GM19035 (cell line): ENCODE results near the gene SFSWAP.

ENCODE experiments used
- ATAC-seq: cut with Tn5 transposase; IDR thresholded peaks from one replicate; pipeline ENCODE4 v1.9.1; 2021; ENCODE audit not compliant: unreplicated experiment

Gene SFSWAP

DNA sequence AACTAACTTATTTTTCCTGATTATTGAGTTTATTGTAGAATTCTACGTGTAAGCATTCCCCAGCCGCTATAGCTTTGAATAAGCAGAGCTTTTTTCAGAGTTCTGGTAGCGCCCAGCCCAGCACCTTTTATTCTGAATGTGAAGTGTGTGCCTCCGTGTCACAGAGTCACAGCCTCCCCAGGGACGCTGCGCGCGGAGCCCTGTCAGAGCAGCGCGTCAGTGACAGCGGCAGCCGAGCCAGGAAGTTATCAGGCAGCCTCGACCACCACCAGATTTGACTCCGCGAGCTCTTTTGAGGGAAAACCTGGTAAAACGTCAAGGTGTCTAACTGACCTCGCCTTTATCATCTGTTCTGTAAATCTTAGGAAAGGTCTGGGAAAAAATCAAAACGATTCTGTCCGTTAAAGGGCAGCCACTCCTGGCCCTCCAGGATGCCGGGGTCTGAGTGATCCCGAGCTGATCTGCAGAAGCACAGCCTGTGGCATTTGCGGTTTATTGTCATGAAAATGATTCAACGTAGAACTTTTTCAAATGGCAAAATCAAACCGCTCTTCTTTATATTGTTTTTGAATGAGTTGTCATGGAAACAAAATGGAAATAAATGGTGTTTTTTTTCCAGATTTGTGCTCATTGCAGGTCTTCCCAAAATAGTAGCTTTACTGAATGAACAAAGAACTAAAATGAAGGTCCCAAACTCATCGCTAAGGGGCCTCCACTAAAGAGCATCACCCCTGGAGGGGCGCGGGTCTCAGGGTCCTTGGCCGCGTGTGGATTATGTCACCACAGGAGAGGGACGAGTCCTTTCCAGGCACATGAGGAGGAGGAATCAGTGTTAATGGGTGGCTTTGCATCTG, 74.2 kb downstream of the SFSWAP start:
- no peak for ATAC-seq

DNA sequence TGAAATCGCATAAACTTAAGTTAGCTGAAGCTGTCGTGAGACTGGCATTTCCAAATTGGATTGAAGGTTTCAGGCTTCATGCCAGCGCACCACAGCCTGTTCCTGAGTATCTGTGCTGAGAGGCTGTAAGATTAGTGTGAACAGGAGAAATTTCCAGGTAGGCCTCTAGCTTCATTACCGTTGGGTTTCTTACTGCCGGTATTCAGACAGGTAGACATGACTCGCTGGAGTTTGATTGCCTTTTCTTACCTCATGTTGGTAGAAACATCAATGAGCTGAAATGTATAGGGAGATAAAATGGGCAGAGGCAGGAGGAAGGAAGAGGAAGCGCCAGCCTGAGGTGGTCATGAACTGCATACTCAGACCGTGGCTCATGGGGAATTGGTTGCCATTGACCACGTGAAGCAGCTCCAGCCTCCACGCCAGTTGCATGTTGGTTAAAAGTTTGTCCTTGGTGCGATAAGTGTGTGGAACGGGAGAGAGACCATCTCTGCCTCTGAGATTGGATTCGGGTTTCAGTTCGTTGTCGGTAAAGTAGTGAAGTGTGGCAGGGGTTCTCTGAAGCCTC, 75.0 kb downstream of the SFSWAP start:
- no peak for ATAC-seq

DNA sequence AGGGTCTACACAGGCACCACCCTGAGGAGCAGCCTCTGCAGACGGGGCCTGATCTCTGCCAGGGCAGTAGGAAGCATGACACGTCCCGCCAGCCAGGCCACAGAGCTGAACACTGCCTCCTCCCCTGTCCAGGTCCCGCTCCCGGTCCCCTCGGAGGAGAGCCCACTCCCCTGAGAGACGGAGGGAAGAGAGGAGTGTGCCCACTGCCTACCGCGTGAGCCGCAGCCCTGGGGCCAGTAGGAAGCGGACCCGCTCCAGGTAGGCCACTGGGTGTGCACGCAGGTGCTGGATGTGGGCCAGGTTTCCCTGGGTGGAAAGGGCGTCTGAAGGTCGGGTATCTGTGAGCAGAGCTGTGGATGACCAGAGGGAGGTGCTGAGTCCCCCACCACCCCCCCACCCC, 75.4 kb downstream of the SFSWAP start:
- ATAC-seq = no peak

DNA sequence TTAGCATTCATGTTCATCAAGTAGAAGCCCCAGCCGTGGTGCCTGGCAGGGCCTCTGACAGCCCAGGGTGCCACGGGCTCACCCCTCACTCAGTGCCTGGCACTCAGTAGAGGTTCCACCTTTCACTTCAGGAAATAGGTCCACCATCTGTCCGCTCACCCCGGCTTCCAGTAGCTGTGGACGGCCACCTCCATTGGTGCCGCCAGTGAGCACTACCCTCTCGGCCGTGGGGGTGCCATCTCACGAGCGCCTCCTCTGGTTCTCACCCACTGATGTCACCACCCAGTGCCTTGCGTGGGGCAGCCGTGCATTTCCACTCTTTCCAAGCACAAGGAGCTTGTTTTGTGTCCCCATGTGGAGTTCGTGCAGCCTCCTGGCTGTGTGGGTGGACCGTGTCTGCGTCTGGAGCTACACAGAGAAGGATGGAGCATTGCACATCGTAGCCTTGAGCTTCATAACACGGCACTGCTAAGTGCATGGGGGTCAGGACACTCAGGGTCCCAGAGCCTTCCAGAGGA, 76.3 kb downstream of the SFSWAP start:
- no peak for ATAC-seq

DNA sequence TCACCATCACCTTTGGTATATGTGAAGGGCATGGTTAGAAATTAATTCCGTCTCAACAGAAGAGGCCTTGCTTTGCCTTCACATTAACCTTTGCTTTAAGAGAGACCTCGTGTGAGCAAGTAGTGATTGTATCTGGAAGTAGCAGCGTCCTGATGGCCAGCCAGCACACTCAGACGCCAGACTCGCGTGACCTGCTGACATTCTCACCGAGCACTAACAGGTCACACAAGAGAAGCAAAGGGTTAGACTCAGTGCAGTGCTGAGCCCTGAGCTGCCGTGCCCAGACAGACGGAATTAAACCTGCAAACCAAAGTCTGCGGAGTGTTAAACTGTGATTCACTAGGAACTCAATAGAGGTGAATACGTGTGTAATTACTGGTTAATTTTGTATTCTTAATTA, 77.2 kb downstream of the SFSWAP start:
- ATAC-seq = no peak

DNA sequence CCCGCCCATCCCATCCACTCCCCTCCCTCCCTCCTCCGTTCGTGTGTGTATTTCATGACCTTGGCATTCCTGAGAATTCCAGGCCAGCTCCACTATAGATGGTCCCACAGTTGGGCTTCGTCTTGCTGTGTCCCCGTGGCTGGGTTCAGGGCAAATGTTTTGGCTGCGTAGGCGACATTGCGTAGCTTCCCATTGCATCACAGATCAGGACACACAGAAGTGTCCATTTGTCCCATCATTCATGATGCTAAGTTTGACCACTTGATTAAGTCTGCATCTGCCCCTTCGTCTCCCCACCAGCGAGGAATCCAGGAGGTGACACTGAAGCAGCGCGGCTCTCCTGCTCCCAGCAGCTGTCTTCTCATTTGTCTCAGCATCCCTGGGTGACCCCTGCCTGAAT, 78.7 kb downstream of the SFSWAP start:
- no peak for ATAC-seq

DNA sequence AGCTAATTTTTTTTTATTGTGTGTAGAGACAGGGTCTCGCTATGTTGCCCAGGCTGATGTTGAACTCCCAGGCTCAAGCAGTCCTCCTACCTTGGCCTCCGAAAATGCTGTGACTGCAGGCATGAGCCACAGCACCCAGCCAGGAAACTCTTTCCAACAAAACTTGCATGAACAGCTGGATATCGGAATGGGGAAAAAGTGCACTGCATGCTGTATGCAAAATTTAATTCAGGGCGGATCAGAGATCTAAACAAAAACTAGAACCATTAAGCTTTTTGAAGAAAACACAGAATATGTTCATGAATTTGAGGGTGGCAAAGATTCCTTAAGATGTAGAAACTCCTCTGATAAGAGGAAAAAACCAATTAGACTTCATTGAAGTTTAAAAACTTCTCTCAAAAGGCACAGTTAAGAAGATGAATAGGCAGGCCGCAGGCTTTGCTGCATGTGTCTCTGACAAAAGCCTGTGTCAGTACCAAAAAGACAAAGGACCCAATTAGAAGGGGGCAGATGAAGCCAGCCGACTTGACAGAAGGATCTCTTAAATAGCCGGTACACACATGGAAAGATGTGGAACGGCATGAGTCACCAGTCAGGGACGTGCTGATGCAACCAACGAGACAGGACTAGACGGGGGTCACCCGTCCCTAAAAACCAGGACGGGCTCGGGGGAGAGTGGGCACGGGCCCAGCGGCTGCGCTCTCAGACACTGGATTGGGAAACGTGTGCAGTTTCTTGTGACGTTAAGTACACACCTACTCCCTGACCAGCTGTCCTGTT, 82.5 kb downstream of the SFSWAP start:
- ATAC-seq = no peak

DNA sequence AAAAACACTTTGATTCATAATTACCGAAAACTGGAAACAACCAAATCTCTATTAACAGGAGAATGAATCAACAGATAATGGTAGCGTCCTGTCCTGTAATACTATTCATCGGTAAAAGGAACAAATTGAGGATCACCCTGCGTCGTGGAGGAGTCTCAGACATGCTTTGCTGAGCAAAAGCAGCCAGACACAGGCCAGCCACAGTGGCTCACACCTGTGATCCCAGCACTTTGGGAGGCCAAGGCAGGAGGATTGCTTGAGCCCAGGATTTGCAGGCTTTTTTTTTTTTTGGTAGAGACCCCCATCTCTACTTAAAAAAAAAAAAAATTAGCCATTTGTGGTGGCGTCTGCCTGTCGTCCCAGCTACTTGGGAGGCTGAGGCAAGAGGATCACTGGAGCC, 83.2 kb downstream of the SFSWAP start:
- ATAC-seq = no peak

DNA sequence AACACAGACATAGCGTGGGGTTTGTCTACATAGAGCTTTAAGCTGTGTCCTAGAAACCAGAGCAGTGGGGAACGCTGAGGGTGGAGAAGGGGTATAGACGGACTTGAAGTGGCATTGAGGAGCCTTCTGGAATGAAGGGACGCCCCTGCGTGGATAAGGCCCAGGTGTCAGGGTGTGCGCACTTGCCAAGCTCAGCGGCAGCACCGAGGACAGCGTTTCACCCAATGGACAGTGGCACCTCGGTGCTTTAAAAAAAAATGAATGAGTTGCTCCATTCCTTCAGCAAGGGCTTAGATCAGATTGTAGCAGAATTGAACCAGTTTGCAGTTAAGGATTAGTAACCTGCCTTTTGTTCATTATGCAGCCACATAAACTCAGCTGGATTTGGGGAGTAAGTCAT, 83.7 kb downstream of the SFSWAP start:
- no peak for ATAC-seq

DNA sequence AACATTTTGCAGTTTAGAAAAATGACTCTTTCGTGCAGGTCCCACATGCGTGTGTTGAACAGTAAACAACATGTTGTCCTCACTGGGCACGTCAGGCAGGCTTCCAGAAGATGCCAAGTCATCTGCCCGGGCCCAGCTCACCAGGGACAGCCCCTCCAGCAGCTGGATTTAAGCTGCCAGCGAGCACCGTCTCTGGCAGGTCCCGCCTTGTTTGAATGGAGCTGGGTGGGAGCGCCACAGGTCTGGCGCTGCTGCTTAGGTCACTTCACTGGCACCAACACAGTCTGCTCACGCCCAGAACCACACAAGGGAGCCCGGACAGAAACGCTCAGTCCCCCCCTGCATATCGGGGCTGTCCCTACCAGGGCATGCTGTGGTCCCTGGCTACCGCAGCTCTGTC, 84.2 kb downstream of the SFSWAP start:
- ATAC-seq = no peak

DNA sequence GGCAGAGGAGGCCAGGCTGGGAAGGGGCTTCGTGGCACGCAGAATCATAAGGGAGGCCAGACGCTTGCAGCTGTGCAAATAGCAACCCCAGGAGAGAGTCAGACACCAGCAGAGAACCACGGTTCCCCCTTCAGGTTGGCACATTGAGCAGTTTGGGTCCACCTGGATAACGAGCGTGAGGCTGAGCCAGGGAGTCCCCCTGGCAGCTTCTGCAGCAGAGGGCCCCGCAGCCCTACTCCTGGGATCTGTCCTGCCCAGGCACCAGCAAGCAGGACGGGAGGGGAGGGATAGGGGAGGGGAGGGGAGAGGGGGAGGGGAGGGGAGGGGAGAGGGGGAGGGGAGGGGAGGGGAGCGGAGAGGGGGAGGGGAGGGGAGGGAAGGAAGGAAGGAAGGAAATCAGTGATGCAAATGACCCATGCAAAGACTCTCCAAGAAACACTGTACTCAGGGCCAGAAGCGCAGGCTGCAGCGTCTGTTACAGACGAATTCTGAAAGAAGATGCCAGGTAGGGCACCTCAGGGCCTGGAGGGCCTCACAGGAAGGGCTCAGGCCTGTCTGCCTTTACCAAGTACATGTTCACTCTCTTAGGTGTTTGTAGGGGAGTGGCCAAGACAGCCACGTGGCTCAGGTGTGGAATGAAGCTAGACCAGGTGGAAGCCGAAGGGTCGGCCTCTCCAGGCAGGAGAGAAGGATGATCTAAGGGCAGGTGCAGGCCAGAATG, 85.0 kb downstream of the SFSWAP start:
- ATAC-seq = no peak

DNA sequence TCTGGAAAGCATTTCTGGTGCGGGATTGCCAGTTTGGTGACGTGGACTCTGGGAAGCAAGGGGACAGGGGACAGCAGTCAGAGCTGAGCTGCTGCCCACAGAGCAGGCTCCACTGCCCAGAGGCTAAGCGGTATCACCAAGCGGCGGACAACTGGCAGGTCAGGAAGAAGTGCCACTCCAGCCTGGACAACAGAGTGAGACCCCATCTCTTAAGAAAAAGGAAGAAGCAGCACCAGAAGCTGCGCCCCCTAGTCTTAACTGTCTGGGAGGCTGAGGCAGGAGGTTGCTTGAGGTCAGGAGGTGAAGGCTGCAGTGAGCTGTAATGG, 85.5 kb downstream of the SFSWAP start:
- ATAC-seq = no peak

DNA sequence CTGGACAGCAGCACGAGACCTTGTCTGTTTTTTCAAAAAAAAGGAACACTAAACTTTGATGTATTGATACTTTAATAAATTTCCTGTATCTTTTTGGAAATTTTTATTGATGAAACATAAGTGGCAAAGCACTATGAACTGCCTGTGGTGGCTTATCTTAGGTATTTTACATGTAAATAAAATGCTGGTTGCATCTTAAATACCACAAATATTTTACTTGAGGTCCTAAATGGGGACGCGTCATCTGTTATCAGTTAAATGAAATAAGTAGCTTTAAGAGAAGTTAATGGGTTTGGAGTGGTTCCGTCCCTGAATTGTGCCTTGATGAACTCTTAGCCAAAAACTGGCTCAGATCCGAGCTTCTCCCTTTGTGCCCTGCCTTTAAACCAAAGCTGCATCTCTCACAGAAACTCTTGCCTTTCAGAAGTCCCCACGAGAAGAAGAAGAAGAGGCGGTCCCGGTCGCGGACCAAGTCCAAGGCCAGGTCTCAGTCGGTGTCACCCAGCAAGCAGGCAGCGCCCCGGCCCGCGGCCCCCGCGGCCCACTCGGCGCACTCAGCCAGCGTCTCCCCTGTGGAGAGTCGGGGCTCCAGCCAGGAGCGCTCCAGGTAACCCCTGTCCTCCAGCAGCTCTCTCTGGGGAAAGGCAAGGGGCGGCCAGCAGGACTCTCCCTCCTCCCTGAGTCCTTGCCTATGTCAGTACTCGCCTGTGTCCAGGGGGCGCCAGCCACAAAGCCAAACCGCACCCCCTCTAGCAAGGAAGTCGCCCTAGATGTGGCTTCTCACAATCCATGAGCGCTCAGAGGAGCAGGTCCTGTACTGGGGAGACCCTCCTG, 86.1 kb downstream of the SFSWAP start:
- ATAC-seq = no peak

DNA sequence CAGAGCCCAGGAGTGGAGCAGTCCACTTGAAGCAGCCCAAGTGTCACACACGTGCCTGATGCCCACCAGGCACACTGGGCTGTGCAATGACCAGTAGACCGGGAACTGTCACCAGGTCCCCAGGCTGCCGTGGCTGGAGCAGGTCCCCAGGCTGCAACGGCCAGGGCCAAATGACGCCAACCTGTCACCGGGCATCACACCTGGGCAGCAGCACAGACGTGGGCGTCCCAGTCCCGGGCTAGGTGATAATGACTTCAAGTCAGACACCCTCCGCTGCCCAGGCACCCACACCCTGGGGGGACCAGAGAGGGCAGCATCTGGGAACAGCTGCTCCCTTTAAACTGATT, 86.7 kb downstream of the SFSWAP start:
- ATAC-seq = no peak

DNA sequence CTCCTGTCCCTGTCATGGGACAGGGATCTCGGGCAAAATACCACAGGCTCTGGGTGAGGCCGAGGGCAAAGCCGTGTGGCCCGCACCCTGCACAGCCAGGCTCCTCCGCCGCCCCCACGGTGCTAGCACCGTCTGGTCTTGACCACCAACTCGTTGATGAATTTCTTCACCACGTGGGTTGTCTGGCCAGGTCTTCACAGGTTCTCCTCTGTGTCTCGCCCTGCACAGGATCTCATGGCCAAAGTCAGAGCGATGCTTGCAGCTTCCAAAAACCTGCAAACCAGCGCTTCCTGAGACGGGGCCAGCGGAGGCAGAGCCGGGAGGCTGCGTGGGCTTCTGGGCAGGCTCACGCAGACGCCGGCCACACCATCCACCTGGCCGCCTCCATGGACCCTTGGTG, 88.3 kb downstream of the SFSWAP start:
- ATAC-seq = no peak

DNA sequence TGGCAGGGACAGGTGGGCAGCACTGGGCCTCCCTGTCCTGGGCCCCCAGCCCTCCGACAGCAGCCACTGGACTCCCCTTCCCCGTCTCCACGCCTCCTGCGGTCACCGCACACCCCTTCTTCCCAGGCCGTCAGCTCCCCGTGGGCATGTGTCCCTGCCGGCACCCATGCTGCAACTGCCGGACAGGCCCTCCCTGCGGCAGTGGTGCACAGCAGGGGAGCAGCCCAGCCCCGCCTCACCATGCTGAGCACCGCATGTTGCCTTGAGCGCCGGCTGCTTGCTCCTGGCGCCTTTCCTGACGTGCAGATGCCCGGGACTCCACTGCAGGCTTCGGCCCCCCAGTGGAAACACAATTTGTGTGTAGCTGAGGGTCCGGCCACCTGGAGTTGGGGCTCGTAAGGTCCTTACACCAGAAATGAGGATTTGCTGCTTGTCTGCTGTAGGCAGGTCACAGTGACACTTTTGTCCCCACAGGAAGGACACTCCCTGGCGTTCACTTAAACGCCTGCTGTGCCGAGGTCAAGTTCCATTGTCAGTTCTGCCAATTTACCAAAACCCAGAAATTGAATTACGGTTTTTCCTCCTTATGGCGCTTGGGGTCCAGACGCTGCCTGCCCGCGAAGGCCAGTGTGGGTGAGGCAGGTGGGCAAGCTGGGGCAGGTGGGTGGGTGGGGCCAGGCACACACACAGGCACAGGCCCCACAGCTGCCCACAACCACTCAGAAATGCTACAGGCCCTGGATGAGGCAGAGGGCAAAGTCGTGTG, 89.1 kb downstream of the SFSWAP start:
- ATAC-seq = no peak

DNA sequence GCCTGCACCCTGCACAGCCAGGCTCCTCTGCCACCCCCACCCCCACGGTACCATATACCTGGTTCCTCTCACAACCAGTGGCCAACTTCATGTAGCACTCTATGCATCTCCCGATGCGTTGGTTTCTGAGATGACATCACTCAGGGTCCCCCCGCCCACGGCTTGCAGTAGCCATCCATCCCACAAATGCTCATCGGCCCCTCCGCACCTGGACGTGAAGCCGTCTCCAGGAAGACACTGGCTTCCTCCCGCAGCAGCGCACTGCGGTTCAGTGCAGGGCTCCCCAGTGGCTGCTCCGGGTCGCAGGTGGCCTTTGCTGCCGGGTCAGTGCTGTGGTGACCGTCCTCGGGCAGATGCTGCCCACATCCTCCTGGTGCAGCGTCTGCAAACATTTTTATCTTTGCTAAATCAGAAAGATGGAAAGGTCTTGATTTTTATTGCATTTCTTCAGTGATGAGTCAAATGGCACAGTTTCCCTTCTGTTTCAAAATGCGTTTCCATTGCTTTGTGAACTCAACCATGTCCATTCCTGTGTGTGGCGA, 89.8 kb downstream of the SFSWAP start:
- no peak for ATAC-seq

DNA sequence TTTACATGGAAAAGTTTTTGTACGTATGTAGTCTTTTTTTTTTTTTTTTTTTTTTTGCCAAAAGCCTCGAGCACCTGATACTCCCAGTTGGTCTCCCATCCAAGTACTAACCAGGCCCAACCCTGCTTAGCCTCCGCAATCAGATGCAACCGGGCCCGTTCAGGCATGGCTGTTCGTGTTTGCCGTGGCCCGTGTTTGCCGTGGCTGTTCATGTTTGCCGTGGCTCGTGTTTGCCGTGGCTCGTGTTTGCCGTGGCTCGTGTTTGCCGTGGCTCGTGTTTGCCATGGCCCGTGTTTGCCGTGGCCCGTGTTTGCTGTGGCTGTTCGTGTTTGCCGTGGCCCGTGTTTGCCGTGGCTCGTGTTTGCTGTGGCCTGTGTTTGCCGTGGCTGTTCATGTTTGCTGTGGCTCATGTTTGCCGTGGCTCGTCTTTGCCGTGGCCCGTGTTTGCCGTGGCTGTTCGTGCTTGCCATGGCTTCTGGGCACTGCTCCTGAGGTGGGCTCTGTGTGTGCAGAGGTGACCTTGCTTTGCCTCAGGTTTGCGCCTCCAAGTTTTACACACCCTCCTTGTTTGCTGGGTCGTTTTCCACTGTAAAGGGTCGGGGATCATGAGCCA, 90.5 kb downstream of the SFSWAP start:
- no peak for ATAC-seq

DNA sequence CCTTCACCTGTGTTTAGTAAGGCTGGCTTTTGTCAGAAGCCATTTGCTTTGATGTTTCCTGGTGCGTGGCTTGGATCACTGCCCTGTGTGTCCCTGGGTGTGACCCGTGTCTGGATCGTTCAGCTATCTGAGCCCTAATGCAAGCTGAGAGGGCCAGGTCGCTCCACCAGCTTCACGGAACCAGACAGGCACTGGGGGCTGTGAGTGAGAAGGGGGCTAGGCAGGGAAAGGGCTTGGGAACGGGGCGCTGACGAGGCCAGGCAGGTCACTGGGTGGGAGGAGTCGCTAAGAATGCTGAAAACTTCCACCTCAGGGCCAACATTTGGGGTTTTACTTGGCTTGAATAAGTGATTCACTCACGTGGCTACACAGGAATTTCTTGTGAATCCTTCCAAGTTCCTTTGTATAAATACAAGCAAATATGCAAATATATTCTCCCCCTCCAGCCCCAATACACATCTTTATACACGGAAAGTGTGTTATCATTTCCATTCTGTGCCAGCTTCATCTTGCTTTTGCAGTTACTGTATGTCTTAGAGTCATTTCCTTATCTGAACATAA, 93.2 kb downstream of the SFSWAP start:
- no peak for ATAC-seq
